Esophagus squamous epithelium (tissue), 4 donors: ENCODE measurements around the gene KCTD2.
"Not testable (repeated sequence)": the region's sequence is repeated elsewhere in the genome, so short reads cannot be mapped to it uniquely, and the experiment has no call there.

Experiments used
- CTCF ChIP-seq, 6 experiments: fragments of 450-650 bp in 4 of 6; fragments of 200-600 bp in 2 of 6; sonication (generic) in 2 of 6; IDR thresholded peaks; one replicate each; pipeline ENCODE4 v1.5.1; 2016 to 2019; ENCODE audit warnings: antibody characterized with exemption in 6 of 6, mild to moderate bottlenecking in 4 of 6, moderate library complexity in 4 of 6
- POLR2A ChIP-seq, 4 donors: fragments of 450-650 bp; IDR thresholded peaks; one replicate each; pipeline ENCODE4 v1.6.1; 2017; ENCODE audit warnings: antibody characterized with exemption in 4 of 4, mild to moderate bottlenecking in 4 of 4, moderate library complexity in 3 of 4

- TF ChIP-seq CTCF, POLR2A (IDR thresholded peaks at IDR 0.05): not testable (repeated sequence)
Observed at GRCh38 chr17:75045946-75046406, 1.0 kb upstream of the KCTD2 start.
